22Rv1 (cell line): ENCODE data around the gene MSANTD2.
A peak's percentile ranks its signal among the peaks of the same experiment; 100 is the strongest.

Experiments
- ZFX ChIP-seq: fragments of 450-650 bp; IDR thresholded peaks from 2 replicates; pipeline ENCODE4 v1.6.1; 2017; ENCODE audit warnings: antibody characterized with exemption, borderline replicate concordance
- TF ChIP-seq, protein P1 (sequence below): fragments of 450-650 bp; IDR thresholded peaks from 2 replicates; pipeline ENCODE4 v1.5.1; 2017; ENCODE audit warnings: mild to moderate bottlenecking

DNA sequence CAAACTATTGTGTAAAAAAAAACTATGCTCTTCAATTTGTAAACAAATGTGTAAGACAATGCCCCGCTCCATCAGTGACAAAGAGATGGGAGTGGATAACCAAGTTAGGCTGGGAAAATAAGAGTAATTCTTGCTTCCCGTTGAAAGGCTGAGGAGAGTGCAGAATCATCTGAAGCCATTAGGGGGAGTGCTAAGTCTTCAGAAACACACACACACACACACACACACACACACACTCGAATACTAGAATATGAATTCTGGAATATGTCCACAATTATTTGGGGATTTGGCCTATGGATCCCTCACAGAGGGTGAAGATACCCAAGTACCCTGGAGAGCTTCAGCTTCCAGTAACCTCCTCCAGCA is 37.3 kb upstream of the MSANTD2 start:
- TF ChIP-seq, protein P1, sequence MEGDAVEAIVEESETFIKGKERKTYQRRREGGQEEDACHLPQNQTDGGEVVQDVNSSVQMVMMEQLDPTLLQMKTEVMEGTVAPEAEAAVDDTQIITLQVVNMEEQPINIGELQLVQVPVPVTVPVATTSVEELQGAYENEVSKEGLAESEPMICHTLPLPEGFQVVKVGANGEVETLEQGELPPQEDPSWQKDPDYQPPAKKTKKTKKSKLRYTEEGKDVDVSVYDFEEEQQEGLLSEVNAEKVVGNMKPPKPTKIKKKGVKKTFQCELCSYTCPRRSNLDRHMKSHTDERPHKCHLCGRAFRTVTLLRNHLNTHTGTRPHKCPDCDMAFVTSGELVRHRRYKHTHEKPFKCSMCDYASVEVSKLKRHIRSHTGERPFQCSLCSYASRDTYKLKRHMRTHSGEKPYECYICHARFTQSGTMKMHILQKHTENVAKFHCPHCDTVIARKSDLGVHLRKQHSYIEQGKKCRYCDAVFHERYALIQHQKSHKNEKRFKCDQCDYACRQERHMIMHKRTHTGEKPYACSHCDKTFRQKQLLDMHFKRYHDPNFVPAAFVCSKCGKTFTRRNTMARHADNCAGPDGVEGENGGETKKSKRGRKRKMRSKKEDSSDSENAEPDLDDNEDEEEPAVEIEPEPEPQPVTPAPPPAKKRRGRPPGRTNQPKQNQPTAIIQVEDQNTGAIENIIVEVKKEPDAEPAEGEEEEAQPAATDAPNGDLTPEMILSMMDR, result peak; percentile 64
- TF ChIP-seq ZFX, result no peak
